Erythroblast (primary cell): ENCODE results near the gene PNMA6E.

ENCODE experiments used
- GATA1 ChIP-seq: IDR thresholded peaks from 2 replicates; pipeline ENCODE4 v1.6.1; 2011; ENCODE audit warnings: low read depth, mild to moderate bottlenecking, control low read depth, low read length, moderate library complexity
- POLR2A ChIP-seq: IDR thresholded peaks from 2 replicates; pipeline ENCODE4 v1.6.1; 2011; ENCODE audit warnings: mild to moderate bottlenecking, low read length

DNA sequence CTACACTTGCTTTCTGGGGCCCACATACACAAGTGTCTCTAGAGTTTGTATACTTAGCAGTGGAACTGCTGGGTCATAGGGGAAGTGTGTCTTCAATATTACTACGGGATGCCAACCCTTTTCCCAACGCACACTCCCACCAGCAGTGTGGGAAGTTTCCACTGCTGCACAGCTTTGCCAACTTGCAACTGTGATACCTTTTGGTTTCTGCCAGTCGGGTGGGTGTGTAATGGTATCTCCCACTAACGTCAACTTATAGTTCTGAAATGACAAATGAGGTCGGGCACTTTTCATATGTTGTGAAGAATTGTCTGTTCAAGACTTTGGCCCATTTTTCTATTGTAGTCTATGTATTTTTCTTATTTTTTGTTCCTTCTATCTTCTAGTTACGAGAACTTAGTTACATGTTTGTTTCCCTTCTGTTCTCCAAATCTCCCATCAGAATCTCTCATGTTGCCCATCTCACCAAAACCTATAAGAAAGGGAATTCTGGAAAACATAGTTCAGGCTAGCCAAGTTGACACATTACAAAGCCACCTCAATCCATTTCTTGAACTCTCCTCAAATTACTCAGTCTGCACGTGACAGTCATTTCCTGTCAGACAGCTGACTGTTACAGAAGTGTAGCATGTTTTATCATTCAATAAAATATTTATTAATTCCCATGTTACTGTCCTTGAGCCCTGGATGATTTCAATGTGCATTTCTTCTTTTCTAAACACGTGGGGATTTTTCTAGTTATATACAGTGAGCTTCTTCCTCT, 30.7 kb downstream of the PNMA6E start:
- TF ChIP-seq POLR2A: no peak
- TF ChIP-seq GATA1: no peak
